ACC112 (cell line): ENCODE data around the gene TNXB.
"Not testable (repeated sequence)": the region's sequence is repeated elsewhere in the genome, so short reads cannot be mapped to it uniquely, and the experiment has no call there.

Source experiments
- H2AFZ ChIP-seq: fragments of 200-600 bp; sonication (generic); one replicate; pipeline ENCODE4 v1.6.0; 2017; ENCODE audit warnings: antibody characterized with exemption, low read length; ENCODE audit not compliant: unreplicated experiment
- H3K27ac ChIP-seq: fragments of 200-600 bp; sonication (generic); 2 replicates; pipeline ENCODE4 v1.5.1; 2014; ENCODE audit warnings: low read depth, mild to moderate bottlenecking, antibody characterized with exemption, low read length, moderate library complexity
- H3K27me3 ChIP-seq: fragments of 200-600 bp; sonication (generic); 2 replicates; pipeline ENCODE4 v1.6.1; 2014; ENCODE audit warnings: mild to moderate bottlenecking, antibody characterized with exemption, low read length, moderate library complexity, mixed read lengths; ENCODE audit not compliant: insufficient read depth
- H3K36me3 ChIP-seq: fragments of 200-600 bp; sonication (generic); 2 replicates; pipeline ENCODE4 v1.6.1; 2016; ENCODE audit warnings: mild to moderate bottlenecking, antibody characterized with exemption, low read length, moderate library complexity, mixed read lengths; ENCODE audit not compliant: insufficient read depth
- H3K4me1 ChIP-seq: fragments of 200-600 bp; sonication (generic); one replicate; pipeline ENCODE4 v1.6.1; 2016; ENCODE audit warnings: low read length, mixed read lengths; ENCODE audit not compliant: insufficient read depth, unreplicated experiment, control insufficient read depth
- H3K4me3 ChIP-seq: fragments of 200-600 bp; sonication (generic); 2 replicates; pipeline ENCODE4 v1.5.1; 2014; ENCODE audit warnings: mild to moderate bottlenecking, low read depth, low read length
- H3K79me2 ChIP-seq: fragments of 200-600 bp; sonication (generic); one replicate; pipeline ENCODE4 v1.6.0; 2016; ENCODE audit warnings: low read length; ENCODE audit not compliant: control insufficient read depth, unreplicated experiment, insufficient read depth

Gene TNXB

GRCh38 chr6:32038878-32039277, 70.3 kb downstream of the TNXB start:
- not testable (repeated sequence) for H3K27me3 ChIP-seq, H3K36me3 ChIP-seq, H2AFZ ChIP-seq, H3K79me2 ChIP-seq, H3K4me3 ChIP-seq, H3K27ac ChIP-seq, H3K4me1 ChIP-seq

- H2AFZ ChIP-seq, H3K79me2 ChIP-seq, H3K36me3 ChIP-seq: not testable (repeated sequence)
Observed at GRCh38 chr6:32037598-32038524, 71.3 kb downstream of the TNXB start, which contains the start of gene CYP21A2. CYP21A2 (plus strand) TSS chr6:32038415; CDS start chr6:32038423, 8 bp downstream.

GRCh38 chr6:32037136-32037535, 72.0 kb downstream of the TNXB start:
- H3K79me2 ChIP-seq, H3K27me3 ChIP-seq, H3K4me1 ChIP-seq, H3K4me3 ChIP-seq, H3K36me3 ChIP-seq, H3K27ac ChIP-seq, H2AFZ ChIP-seq: not testable (repeated sequence)

More at GRCh38 chr6:32037598-32038524, 71.3 kb downstream of the TNXB start, which contains the start of gene CYP21A2:
- not testable (repeated sequence) for H3K4me1 ChIP-seq, H3K27me3 ChIP-seq, H3K4me3 ChIP-seq, H3K27ac ChIP-seq

GRCh38 chr6:32035283-32036013, 73.7 kb downstream of the TNXB start:
- not testable (repeated sequence) for H3K4me1 ChIP-seq

GRCh38 chr6:32029553-32029952, 79.6 kb downstream of the TNXB start:
- H3K27me3 ChIP-seq, H3K27ac ChIP-seq, H3K79me2 ChIP-seq, H2AFZ ChIP-seq, H3K4me1 ChIP-seq, H3K4me3 ChIP-seq, H3K36me3 ChIP-seq: not testable (repeated sequence)

More at GRCh38 chr6:32035283-32036013, 73.7 kb downstream of the TNXB start:
- H3K36me3 ChIP-seq, H3K79me2 ChIP-seq, H3K4me3 ChIP-seq, H3K27ac ChIP-seq, H2AFZ ChIP-seq, H3K27me3 ChIP-seq: not testable (repeated sequence)

- not testable (repeated sequence) for H2AFZ ChIP-seq, H3K4me3 ChIP-seq, H3K27me3 ChIP-seq, H3K4me1 ChIP-seq, H3K79me2 ChIP-seq, H3K36me3 ChIP-seq, H3K27ac ChIP-seq
Observed at GRCh38 chr6:32028631-32029030, 80.5 kb downstream of the TNXB start.

- H3K27me3 ChIP-seq, H3K4me3 ChIP-seq, H3K79me2 ChIP-seq, H3K27ac ChIP-seq, H2AFZ ChIP-seq, H3K4me1 ChIP-seq, H3K36me3 ChIP-seq: not testable (repeated sequence)
Observed at GRCh38 chr6:32022100-32022499, 87.0 kb downstream of the TNXB start.

GRCh38 chr6:32014547-32014946, 94.6 kb downstream of the TNXB start, which contains the start of gene C4B:
C4B (plus strand) TSS chr6:32014795; CDS start chr6:32014846, 51 bp downstream.
- not testable (repeated sequence) for H3K27ac ChIP-seq, H3K79me2 ChIP-seq, H2AFZ ChIP-seq, H3K4me3 ChIP-seq, H3K27me3 ChIP-seq, H3K36me3 ChIP-seq, H3K4me1 ChIP-seq

GRCh38 chr6:32013738-32014137, 95.4 kb downstream of the TNXB start:
- H3K79me2 ChIP-seq, H2AFZ ChIP-seq, H3K4me1 ChIP-seq, H3K36me3 ChIP-seq, H3K27ac ChIP-seq, H3K27me3 ChIP-seq, H3K4me3 ChIP-seq: not testable (repeated sequence)

GRCh38 chr6:32012941-32013617, 96.1 kb downstream of the TNXB start:
- H3K4me1 ChIP-seq, H2AFZ ChIP-seq, H3K79me2 ChIP-seq, H3K27ac ChIP-seq, H3K4me3 ChIP-seq, H3K27me3 ChIP-seq, H3K36me3 ChIP-seq: not testable (repeated sequence)
